Spinal cord (tissue), 10 donors: ENCODE data around the gene KIAA0232. TPM values are rescaled to one million over a fixed set of nuclear protein-coding genes. Genes with fewer than 3 reads are reported as not detected.

Source experiments
- DNase-seq, 6 donors: peaks; one replicate each; pipeline versions ENCODE4 v3.0.0 to v3.0.0-alpha.2; 2013 to 2015; ENCODE audit warnings: low spot score in 6 of 6, low read depth in 4 of 6
- H3K27ac ChIP-seq: one replicate; pipeline ENCODE4 v1.5.1; 2013; ENCODE audit warnings: low read depth, low read length, control low read depth
- H3K27me3 ChIP-seq: one replicate; pipeline ENCODE4 v1.6.1; 2013; ENCODE audit warnings: low read length; ENCODE audit not compliant: control insufficient read depth, insufficient read depth
- H3K36me3 ChIP-seq: one replicate; pipeline ENCODE4 v1.6.1; 2013; ENCODE audit warnings: low read length; ENCODE audit not compliant: control insufficient read depth, insufficient read depth
- H3K4me1 ChIP-seq: one replicate; pipeline ENCODE4 v1.6.1; 2013; ENCODE audit warnings: low read length; ENCODE audit not compliant: control insufficient read depth, insufficient read depth
- H3K4me3 ChIP-seq: one replicate; pipeline ENCODE4 v1.5.1; 2013; ENCODE audit warnings: low read depth, low read length, control low read depth
- H3K9me3 ChIP-seq: one replicate; pipeline ENCODE4 v1.6.1; 2013; ENCODE audit warnings: low read length; ENCODE audit not compliant: control insufficient read depth, insufficient read depth
- WGBS: methylation state at CpG from one replicate; pipeline ENCODE4 v1.1.5; 2013; ENCODE audit warnings: missing lambda C conversion rate; ENCODE audit not compliant: insufficient coverage; 5-methylcytosine and 5-hydroxymethylcytosine counted together
- polyA plus RNA-seq, 2 donors: library from polyadenylated mRNA; unstranded; fragments of 120-200 nt; gene quantifications; one replicate each; pipeline ENCODE4 v1.2.1, GENCODE V29; 2013; ENCODE audit not compliant: insufficient read length in 2 of 2
- total RNA-seq, 2 donors: library from RNA; depleted of rRNA in 1 of 2; stranded (reverse); fragments of 120-200 nt in 1 of 2; fragments of >200 nt in 1 of 2; gene quantifications; one replicate each; pipeline versions ENCODE4 v1.2.3 to v1.2.4, GENCODE V29; 2013 to 2014
- donor health status: healthy.

Gene KIAA0232
- total and polyA plus RNA-seq, 4 donors, result 34.8 to 59.9 (median 45.7) TPM

DNA sequence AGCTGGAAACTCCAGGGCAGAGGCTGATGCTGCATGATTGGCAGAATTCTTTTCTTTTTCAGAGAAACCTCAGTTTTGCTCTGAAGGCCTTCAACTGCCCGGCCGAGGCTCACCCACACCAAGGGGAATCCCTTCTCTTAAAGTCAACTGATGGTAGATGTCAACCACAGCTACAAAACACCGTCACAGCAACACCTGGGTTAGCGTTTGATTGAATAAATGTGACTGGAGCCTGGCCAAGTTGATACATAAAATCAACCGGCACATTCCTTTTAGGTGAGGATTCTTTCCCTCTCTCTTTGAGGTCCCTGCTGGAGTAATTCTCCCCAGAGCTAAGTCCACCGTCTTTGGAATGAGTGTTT lies 15.2 kb upstream of the KIAA0232 start:
- Histone ChIP-seq H3K4me3 (no peak overlapping the region), H3K9me3 (no peaks in the 10 kb centered on the region), H3K27me3 (no peaks in the 10 kb centered on the region), H3K27ac (no peak overlapping the region), H3K36me3 (no peaks in the 10 kb centered on the region), H3K4me1 (peaks cover 18% of the 10 kb centered on the region)
- no peak for DNase-seq
- WGBS, result 100% methylated on average over 2 of the region's 6 CpGs

DNA sequence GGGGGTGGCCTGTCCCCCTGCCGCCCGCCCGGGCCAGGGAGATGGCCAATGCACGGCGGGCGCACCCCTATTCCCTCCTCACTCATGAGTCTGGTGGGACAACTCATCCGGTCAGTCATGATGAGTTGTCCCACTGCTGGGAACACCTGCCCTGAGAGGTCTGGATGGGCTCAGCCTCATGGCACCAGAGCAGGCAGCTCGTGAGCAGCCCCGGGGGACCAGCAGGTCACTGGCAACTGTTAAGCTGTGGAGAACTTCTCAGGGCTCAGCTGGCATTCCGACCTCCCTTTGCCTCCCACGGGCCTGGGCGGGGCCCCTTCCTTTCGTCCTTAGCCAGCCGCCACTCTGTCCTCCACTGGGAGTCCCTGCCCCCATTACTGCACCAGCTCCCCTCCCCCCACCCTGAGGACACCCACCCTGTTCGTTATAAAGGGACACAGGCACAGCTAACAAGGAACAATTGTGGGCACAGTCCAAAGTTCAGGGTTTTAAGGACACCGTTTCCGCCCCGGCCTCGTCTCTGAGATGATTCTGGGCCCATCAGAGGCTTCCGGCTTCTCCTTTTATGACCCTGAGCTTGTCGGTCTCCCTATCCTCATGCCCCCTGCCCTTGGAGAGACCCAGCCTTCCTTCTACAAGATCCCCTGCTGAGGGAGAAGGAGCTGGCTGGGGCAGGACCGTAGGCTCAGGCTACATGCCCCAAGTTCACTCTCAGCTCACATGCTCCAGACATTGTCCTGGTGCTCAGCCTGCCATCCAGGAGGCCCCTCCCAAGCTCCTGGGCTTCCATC lies 14.6 kb upstream of the KIAA0232 start:
- Histone ChIP-seq H3K27ac (peak overlapping the region; percentile 33), H3K27me3 (no peaks in the 10 kb centered on the region), H3K9me3 (no peaks in the 10 kb centered on the region), H3K4me1 (peaks cover 23% of the 10 kb centered on the region), H3K36me3 (no peaks in the 10 kb centered on the region), H3K4me3 (no peak overlapping the region)
- DNase-seq, result no peak
- 74% methylated on average over 16 of the region's 22 CpGs for WGBS

DNA sequence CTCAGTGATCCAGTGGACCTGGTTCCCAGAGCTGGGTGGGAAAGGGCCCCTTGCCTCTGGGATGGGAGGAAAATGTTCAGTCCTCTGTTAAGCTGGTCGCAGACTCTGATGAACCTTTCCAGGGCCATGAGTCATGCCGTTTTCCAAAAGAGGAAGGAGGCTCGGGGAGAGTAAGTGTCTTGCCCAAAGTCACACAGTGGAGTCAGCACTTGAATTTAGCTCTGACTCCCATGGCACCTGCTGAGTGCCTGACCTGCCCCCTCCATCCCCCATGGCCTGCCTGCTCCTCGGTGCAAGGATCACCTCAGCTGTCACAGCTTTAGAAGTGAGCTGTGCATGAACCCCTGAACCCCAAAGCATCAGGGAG lies 14.0 kb upstream of the KIAA0232 start:
- H3K27me3 ChIP-seq, result no peaks in the 10 kb centered on the region
- H3K9me3 ChIP-seq, result no peaks in the 10 kb centered on the region
- WGBS, result 57% methylated on average over 4 of the region's 4 CpGs
- H3K36me3 ChIP-seq, result no peaks in the 10 kb centered on the region
- peak overlapping the region; percentile 33 for H3K27ac ChIP-seq
- no peak for DNase-seq
- no peak overlapping the region for H3K4me3 ChIP-seq
- peaks cover 29% of the 10 kb centered on the region for H3K4me1 ChIP-seq

DNA sequence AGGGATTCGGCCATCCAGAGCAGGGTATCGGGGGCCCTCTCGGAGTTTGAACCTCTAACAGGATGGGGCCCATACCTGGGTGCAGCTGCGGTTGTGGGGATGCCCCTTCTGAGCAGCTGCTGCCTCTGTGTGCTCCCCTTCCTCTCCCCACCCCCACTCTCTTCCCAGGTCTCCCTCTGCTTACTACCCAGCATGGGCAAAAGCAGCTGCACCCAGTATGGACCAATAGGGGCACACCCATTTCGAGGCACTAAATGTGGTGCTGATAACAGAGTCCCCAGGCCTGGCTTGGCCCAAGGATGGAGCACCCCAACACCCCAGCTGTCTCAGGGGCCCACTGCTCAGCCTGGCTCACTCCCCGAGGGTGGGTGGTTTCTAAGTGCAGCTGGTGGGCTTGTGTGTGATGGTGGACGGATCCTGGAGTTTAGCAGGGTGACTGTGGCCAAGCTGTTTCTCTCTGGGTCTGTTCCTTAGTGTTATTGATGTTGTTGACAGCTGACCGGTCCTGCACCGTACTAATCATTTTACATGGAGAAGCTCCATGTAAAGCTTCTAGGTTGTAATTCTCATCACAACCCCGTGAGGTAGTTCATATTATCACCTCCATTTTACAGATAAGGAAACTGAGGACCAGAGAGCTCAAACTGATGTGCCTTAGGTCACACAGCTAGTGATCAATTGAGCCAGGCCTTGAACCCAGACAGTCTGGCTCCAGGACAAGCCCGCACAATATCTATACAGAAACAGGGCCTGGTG lies 13.1 kb upstream of the KIAA0232 start:
- Histone ChIP-seq H3K27ac (no peak overlapping the region), H3K27me3 (no peaks in the 10 kb centered on the region), H3K4me1 (peaks cover 30% of the 10 kb centered on the region), H3K36me3 (no peaks in the 10 kb centered on the region), H3K4me3 (no peak overlapping the region), H3K9me3 (no peaks in the 10 kb centered on the region)
- no peak for DNase-seq
- 93% methylated on average over 10 of the region's 11 CpGs for WGBS

DNA sequence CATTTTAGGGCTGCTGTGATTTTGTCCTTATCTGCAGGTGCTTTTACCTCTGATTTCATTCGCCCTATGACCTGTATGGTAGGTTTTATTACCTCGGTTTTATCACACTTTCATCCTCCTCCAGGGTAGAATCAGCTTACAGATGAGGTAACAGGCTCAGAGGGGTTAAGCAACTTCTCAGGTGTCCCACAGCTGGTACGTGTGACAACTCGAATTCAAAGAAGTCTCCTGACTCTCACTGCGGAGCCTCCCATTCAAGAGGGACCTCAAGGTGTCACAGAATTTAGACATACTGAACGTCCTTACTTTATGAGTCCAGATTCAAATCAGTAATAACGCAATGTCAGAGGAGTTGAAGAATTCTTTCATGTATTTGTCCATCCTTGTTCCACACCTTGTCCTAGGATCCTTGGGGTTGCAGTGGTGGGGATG lies 12.5 kb upstream of the KIAA0232 start:
- H3K27me3 ChIP-seq, result no peaks in the 10 kb centered on the region
- WGBS, result 82% methylated on average over 3 of the region's 7 CpGs
- H3K4me1 ChIP-seq, result peaks cover 30% of the 10 kb centered on the region
- DNase-seq, result no peak
- no peak overlapping the region for H3K27ac ChIP-seq
- H3K36me3 ChIP-seq, result no peaks in the 10 kb centered on the region
- no peaks in the 10 kb centered on the region for H3K9me3 ChIP-seq
- no peak overlapping the region for H3K4me3 ChIP-seq

DNA sequence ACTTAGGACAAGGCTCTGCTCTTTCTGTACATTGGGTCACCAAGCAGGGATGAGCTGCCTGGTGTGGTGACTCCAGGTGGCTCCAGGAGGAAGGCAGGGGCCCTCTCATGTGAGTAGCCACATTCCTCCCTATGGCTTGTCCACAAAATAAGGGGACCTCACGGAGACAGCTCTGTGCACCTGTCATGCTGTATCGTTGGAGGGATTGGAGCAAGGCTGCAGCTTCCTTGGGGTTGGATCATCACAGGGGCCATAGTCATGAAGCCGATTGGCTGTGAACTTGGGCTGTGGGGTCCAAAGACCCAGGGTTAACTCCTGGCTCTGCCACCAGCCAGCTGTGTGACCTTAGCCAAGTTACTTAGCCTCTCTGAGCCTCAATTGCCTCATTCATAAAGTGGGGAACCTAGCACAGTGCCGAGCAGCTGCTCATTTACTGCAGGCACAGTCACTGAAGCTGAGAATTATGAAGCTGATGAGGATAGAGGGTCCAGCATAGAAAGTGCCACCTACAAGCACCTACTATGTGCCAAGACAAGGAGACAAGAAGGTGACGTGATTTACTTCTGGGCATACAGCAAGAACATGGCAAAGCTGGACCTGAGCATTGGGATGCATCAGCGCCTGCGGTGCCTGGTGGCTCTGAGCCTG lies 11.8 kb upstream of the KIAA0232 start:
- Histone ChIP-seq H3K9me3 (no peaks in the 10 kb centered on the region), H3K4me1 (peaks cover 30% of the 10 kb centered on the region), H3K27me3 (no peaks in the 10 kb centered on the region), H3K36me3 (no peaks in the 10 kb centered on the region), H3K4me3 (no peak overlapping the region), H3K27ac (no peak overlapping the region)
- DNase-seq, result no peak
- 89% methylated on average over 5 of the region's 7 CpGs for WGBS

DNA sequence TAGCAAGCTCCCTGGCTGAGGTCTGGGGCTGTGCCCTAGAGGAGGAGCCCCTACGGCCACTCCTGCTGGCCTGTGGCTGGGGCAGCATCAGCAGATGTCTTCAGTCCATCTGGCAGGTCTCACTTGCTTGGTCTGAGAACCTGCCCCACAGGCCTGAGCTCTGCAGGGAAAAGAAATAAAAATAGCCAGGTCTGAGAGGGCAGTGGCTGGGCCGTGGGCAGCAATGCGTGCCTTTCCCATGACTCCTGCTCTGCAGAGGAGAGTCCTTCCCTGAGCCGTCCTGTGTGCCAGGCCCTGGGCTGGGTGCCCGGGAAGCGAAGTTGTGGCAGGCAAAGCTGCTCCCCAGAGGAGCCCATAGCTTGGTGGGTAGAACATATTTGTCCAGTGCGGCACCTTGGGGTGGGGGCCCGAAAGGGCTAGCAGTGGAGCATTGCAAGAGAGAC lies 11.3 kb upstream of the KIAA0232 start:
- H3K4me1 ChIP-seq, result peaks cover 30% of the 10 kb centered on the region
- H3K27me3 ChIP-seq, result no peaks in the 10 kb centered on the region
- no peak for DNase-seq
- H3K9me3 ChIP-seq, result no peaks in the 10 kb centered on the region
- 78% methylated on average over 4 of the region's 8 CpGs for WGBS
- H3K4me3 ChIP-seq, result no peak overlapping the region
- H3K36me3 ChIP-seq, result no peaks in the 10 kb centered on the region
- no peak overlapping the region for H3K27ac ChIP-seq

DNA sequence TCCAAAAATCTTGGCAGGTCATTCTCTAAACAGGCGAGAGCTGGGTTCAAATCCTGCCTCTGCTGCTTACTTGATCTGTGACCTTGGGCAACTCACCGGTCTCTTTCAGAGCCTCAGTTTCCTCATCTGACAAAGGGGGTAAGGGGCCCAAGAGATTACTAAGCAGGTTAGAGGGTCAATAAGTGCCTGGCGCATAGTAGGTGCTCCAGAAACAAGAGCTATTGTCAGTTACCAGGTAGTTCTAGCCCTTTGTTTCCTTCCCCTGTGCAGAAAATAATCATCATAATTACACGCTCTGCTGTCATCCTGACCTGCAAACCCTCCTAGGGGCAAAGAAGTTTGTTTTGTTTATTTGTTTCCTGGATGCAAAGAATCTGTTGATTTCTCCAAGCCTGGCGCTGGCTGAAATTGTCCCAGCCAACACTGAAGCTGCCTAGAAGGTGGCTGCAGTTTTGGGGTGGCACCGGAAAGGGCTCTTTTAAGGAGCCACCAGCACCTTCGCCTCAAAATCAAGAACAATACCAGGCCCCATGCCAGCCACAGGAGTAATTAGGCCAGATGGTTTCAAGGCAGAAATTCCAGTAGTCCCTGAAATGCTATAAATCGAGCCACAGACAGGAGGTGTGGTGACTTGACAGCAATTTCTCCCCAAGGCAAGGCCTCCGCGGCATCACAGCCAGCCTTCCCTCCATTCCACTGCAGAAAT lies 10.2 kb upstream of the KIAA0232 start:
- H3K9me3 ChIP-seq, result no peaks in the 10 kb centered on the region
- H3K4me1 ChIP-seq, result peaks cover 30% of the 10 kb centered on the region
- H3K36me3 ChIP-seq, result no peaks in the 10 kb centered on the region
- no peak overlapping the region for H3K4me3 ChIP-seq
- WGBS, result 74% methylated on average over 3 of the region's 10 CpGs
- no peak overlapping the region for H3K27ac ChIP-seq
- peak in 1 of 6 donors; percentile 79 for DNase-seq
- no peaks in the 10 kb centered on the region for H3K27me3 ChIP-seq

DNA sequence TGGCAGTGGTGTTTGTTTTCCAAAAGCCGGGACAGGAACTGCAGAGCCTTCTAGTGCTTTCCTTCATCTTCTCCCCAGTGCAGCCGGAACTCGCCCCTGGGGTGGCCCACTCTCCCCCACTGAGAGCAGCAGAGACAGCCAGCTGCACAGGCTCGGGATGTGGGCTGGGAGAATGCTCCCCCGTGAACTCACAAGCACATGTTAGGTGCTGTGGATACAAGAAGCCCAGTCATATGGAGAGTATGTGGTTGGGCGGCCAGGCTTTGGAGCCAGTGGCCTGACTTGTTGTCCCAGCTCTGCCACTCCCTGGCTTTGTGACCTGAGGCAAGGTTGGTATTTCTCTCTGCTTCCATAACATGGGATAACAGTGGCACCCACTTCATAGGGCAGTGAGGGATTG lies 9.4 kb upstream of the KIAA0232 start:
- Histone ChIP-seq H3K36me3 (no peaks in the 10 kb centered on the region), H3K27me3 (no peaks in the 10 kb centered on the region), H3K9me3 (no peaks in the 10 kb centered on the region), H3K27ac (no peak overlapping the region), H3K4me3 (no peak overlapping the region), H3K4me1 (peaks cover 29% of the 10 kb centered on the region)
- 58% methylated on average over 3 of the region's 6 CpGs for WGBS
- no peak for DNase-seq
